IPS-18c (cell line): ENCODE data around the gene CELF1.
"Not testable (repeated sequence)": the region's sequence is repeated elsewhere in the genome, so short reads cannot be mapped to it uniquely, and the experiment has no call there.

ENCODE experiments used
- H3K4me3 ChIP-seq: 2 replicates; pipeline ENCODE4 v1.7.0; 2013; ENCODE audit warnings: low read depth, mild to moderate bottlenecking, low read length, moderate library complexity; ENCODE audit not compliant: insufficient read depth
- H3K9me3 ChIP-seq: one replicate; pipeline ENCODE4 v1.6.1; 2013; ENCODE audit warnings: mild to moderate bottlenecking, low read length, moderate library complexity; ENCODE audit not compliant: control insufficient read depth, insufficient read depth

Gene CELF1

GRCh38 chr11:47480762-47481161 is 72.2 kb downstream of the CELF1 start:
- no peak overlapping the region for H3K4me3 ChIP-seq
- no peaks in the 10 kb centered on the region for H3K9me3 ChIP-seq

GRCh38 chr11:47478651-47479329 is 74.1 kb downstream of the CELF1 start:
- Histone ChIP-seq H3K9me3 (no peaks in the 10 kb centered on the region), H3K4me3 (no peak overlapping the region)

GRCh38 chr11:47477753-47478152 is 75.2 kb downstream of the CELF1 start:
- H3K4me3 ChIP-seq: no peak overlapping the region

GRCh38 chr11:47477323-47477722 is 75.6 kb downstream of the CELF1 start:
- H3K9me3 ChIP-seq: no peaks in the 10 kb centered on the region
- H3K4me3 ChIP-seq: no peak overlapping the region

More at GRCh38 chr11:47477753-47478152, 75.2 kb downstream of the CELF1 start:
- H3K9me3 ChIP-seq: no peaks in the 10 kb centered on the region

- H3K9me3 ChIP-seq: no peaks in the 10 kb centered on the region
- no peak overlapping the region for H3K4me3 ChIP-seq
Observed at GRCh38 chr11:47470671-47471070, 82.3 kb downstream of the CELF1 start.

- Histone ChIP-seq H3K4me3 (no peak overlapping the region), H3K9me3 (no peaks in the 10 kb centered on the region)
Observed at GRCh38 chr11:47469361-47470179, 83.4 kb downstream of the CELF1 start.

- Histone ChIP-seq H3K4me3 (no peak overlapping the region), H3K9me3 (no peaks in the 10 kb centered on the region)
Observed at GRCh38 chr11:47468598-47469214, 84.2 kb downstream of the CELF1 start.

GRCh38 chr11:47467357-47467756 is 85.6 kb downstream of the CELF1 start:
- Histone ChIP-seq H3K4me3 (no peak overlapping the region), H3K9me3 (no peaks in the 10 kb centered on the region)

GRCh38 chr11:47466701-47467250 is 86.2 kb downstream of the CELF1 start:
- no peak overlapping the region for H3K4me3 ChIP-seq
- no peaks in the 10 kb centered on the region for H3K9me3 ChIP-seq

GRCh38 chr11:47466201-47466600 is 86.7 kb downstream of the CELF1 start:
- Histone ChIP-seq H3K9me3 (no peaks in the 10 kb centered on the region), H3K4me3 (no peak overlapping the region)

- no peak overlapping the region for H3K4me3 ChIP-seq
- no peaks in the 10 kb centered on the region for H3K9me3 ChIP-seq
Observed at GRCh38 chr11:47464483-47464882, 88.4 kb downstream of the CELF1 start.

- Histone ChIP-seq H3K4me3 (no peak overlapping the region), H3K9me3 (no peaks in the 10 kb centered on the region)
Observed at GRCh38 chr11:47461876-47462275, 91.1 kb downstream of the CELF1 start.

GRCh38 chr11:47460571-47461235 is 92.2 kb downstream of the CELF1 start:
- Histone ChIP-seq H3K9me3 (no peaks in the 10 kb centered on the region), H3K4me3 (no peak overlapping the region)

GRCh38 chr11:47454258-47454671 is 98.7 kb downstream of the CELF1 start:
- not testable (repeated sequence) for H3K9me3 ChIP-seq, H3K4me3 ChIP-seq

GRCh38 chr11:47453365-47453764 is 99.6 kb downstream of the CELF1 start:
- Histone ChIP-seq H3K9me3 (no peaks in the 10 kb centered on the region), H3K4me3 (no peak overlapping the region)

- Histone ChIP-seq H3K4me3 (no peak overlapping the region), H3K9me3 (no peaks in the 10 kb centered on the region)
Observed at GRCh38 chr11:47451990-47452389, 100.9 kb downstream of the CELF1 start.

- no peaks in the 10 kb centered on the region for H3K9me3 ChIP-seq
- no peak overlapping the region for H3K4me3 ChIP-seq
Observed at GRCh38 chr11:47451436-47451835, 101.5 kb downstream of the CELF1 start.
